Heart left ventricle (tissue), 16 donors: ENCODE data around the gene CDX1. TPM values are rescaled to one million over a fixed set of nuclear protein-coding genes. Genes with fewer than 3 reads are reported as not detected.

ENCODE experiments used
- ATAC-seq, 4 donors: fragments of 200-7000 bp; cut with Tn5 transposase; one replicate each; pipeline ENCODE4 v1.9.1; 2020 to 2022; ENCODE audit warnings: moderate library complexity in 4 of 4, mild to moderate bottlenecking in 3 of 4, moderate number of reproducible peaks in 1 of 4
- DNase-seq, 5 donors: peaks; one replicate each; pipeline ENCODE4 v3.0.0-alpha.2; 2020
- H3K27ac ChIP-seq, 12 donors: fragments of 200-600 bp; sonication (generic) in 4 of 12; one replicate each; pipeline versions ENCODE4 v1.5.0 to v1.8.0; 2016 to 2022; ENCODE audit warnings: mild to moderate bottlenecking in 2 of 12
- H3K27me3 ChIP-seq, 9 donors: fragments of 200-600 bp; sonication (generic) in 2 of 9; one replicate each; pipeline versions ENCODE4 v1.5.1 to v1.8.0; 2016 to 2022; ENCODE audit warnings: mild to moderate bottlenecking in 3 of 9
- H3K36me3 ChIP-seq, 9 donors: fragments of 200-600 bp; sonication (generic) in 2 of 9; one replicate each; pipeline versions ENCODE4 v1.5.0 to v1.8.0; 2018 to 2022; ENCODE audit warnings: mild to moderate bottlenecking in 2 of 9
- H3K4me1 ChIP-seq, 12 donors: fragments of 200-600 bp; sonication (generic) in 4 of 12; one replicate each; pipeline versions ENCODE4 v1.5.0 to v1.8.0; 2016 to 2022; ENCODE audit warnings: mild to moderate bottlenecking in 3 of 12
- H3K4me3 ChIP-seq, 12 donors: fragments of 200-600 bp; sonication (generic) in 4 of 12; one replicate each; pipeline versions ENCODE4 v1.5.0 to v1.8.0; 2017 to 2022; ENCODE audit warnings: mild to moderate bottlenecking in 9 of 12, moderate library complexity in 4 of 12
- H3K9me3 ChIP-seq, 12 donors: fragments of 200-600 bp; sonication (generic) in 4 of 12; one replicate each; pipeline versions ENCODE4 v1.5.0 to v1.8.0; 2016 to 2022; ENCODE audit warnings: mild to moderate bottlenecking in 1 of 12
- POLR2A ChIP-seq, 2 donors: fragments of 450-650 bp; IDR thresholded peaks; one replicate each; pipeline ENCODE4 v1.6.1; 2017; ENCODE audit warnings: antibody characterized with exemption in 2 of 2, mild to moderate bottlenecking in 2 of 2, moderate library complexity in 2 of 2
- WGBS, 4 donors: extraction: QIAGEN DNeasy Blood & Tissue Kit in 2 of 4; methylation state at CpG; one replicate each; pipeline versions ENCODE4 v1.1.5 to v1.1.7; 2013 to 2018; 5-methylcytosine and 5-hydroxymethylcytosine counted together
- intact Hi-C, 10 donors: fragments of 100-400 bp; cut with DNase I; formaldehyde crosslinking; loops; one replicate each; pipeline versions ENCODE4 v1.11.1 to v1.14.2; 2022
- polyA plus RNA-seq, 2 donors: library from polyadenylated mRNA; stranded (reverse); fragments of 200-250 nt; gene quantifications; one replicate each; pipeline ENCODE4 v1.2.3, GENCODE V29; 2013
- total RNA-seq, 9 donors: library from RNA; depleted of rRNA in 2 of 9; stranded (reverse); fragments of >200 nt in 2 of 9; fragmentation: NEBNext Ultra II Directional in 3 of 9; extraction: Animal tissue kit (Norgen Biotek cat#: 25700) in 3 of 9; gene quantifications; one replicate each; pipeline versions ENCODE4 v1.1.0 to v1.2.4, GENCODE V29; 2016 to 2023
- TF ChIP-seq, protein P1 (sequence below), 12 donors: fragments of 200-600 bp; sonication (generic) in 4 of 12; IDR thresholded peaks; one replicate each; pipeline versions ENCODE4 v1.5.0 to v1.8.0; 2018 to 2022; ENCODE audit warnings: antibody characterized with exemption in 12 of 12, mild to moderate bottlenecking in 5 of 12
- donor health status: ischemic (EF 13 %, LVEDD 7.1; RV severe dilation, severe dysfunction).
- donor health status: healthy with polysubstance abuse.
- donor health status: DM: no; HTN: yes; CAD: no.
- donor health status: DM: no; HTN: no; CAD: no.
- donor health status: ischemic (EF 25% LVEDD 6.9; RV normal size, moderate dysfunction).
- donor health status: ischemic (EF 25% LVEDD 5.7; RV mildly dilated, moderate dysfunction).
- donor health status: healthy.
- donor health status: DM: yes; HTN: yes; CAD: no.
- donor health status: ischemic (EF 35%, LVEDD 5.7; RV mildly dilated, moderate dysfunction).
- donor health status: nonischemic (EF 11% LVEDD 7.7; RV severe dilation, severe dysfunction).
- donor health status: DM: yes; HTN: yes; CAD: no.
- donor health status: PGD.
- donor health status: ischemic (EF 29% LVEDD 5.4; RV normal size, mild dysfunction).
- donor health status: nonischemic (EF 23%, LVEDD 6.1; RV moderate dilation, normal function).

CDX1 gene
- total and polyA plus RNA-seq, 11 donors, result 0.17 to 0.29 (median 0.29) TPM; not detected in 8

DNA sequence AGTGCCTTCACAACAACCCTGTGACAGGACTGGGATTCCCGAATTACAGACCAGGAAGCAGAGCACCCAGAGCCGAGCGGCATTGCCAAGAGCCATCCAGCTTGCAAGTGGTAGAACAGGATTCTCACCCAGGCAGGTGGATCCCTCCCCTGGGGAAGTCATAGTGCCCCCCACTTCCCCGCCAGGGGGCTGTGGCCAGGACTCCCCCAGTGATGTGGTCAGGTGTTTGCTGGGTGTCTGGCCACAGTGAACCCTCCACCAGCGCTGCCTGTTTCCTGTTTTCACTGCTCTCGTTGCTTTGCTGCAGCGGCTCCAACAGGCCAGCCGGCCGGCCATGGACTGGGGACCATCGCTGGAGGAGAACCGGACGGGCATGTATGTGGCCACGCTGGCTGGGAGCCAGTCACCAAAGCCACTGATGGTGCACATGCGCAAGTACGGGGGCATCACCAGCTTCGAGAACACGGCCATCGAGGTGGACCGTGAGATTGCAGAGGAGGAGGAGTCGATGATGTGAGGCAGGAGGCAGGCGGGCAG lies 42.6 kb downstream of the CDX1 start:
- H3K27ac ChIP-seq, result no peak overlapping the region
- peaks cover 0 to 22% (median 7%) of the 10 kb centered on the region in 12 donors for H3K4me1 ChIP-seq
- H3K36me3 ChIP-seq, result no peaks in the 10 kb centered on the region
- intact Hi-C loops, result no loop called here
- peaks cover 0 to 6% (median 0%) of the 10 kb centered on the region in 9 donors for H3K27me3 ChIP-seq
- no peak for TF ChIP-seq POLR2A (IDR thresholded peaks at IDR 0.05)
- TF ChIP-seq, protein P1, sequence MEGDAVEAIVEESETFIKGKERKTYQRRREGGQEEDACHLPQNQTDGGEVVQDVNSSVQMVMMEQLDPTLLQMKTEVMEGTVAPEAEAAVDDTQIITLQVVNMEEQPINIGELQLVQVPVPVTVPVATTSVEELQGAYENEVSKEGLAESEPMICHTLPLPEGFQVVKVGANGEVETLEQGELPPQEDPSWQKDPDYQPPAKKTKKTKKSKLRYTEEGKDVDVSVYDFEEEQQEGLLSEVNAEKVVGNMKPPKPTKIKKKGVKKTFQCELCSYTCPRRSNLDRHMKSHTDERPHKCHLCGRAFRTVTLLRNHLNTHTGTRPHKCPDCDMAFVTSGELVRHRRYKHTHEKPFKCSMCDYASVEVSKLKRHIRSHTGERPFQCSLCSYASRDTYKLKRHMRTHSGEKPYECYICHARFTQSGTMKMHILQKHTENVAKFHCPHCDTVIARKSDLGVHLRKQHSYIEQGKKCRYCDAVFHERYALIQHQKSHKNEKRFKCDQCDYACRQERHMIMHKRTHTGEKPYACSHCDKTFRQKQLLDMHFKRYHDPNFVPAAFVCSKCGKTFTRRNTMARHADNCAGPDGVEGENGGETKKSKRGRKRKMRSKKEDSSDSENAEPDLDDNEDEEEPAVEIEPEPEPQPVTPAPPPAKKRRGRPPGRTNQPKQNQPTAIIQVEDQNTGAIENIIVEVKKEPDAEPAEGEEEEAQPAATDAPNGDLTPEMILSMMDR (IDR thresholded peaks at IDR 0.05), result no peak
- 74 to 81% (median 76%) methylated on average over 17 to 21 of the region's 21 CpGs for WGBS, 4 donors
- ATAC-seq, result peak in 1 of 4 donors; percentile 51
- no peaks in the 10 kb centered on the region for H3K9me3 ChIP-seq
- DNase-seq, result no peak
- H3K4me3 ChIP-seq, result peak overlapping the region in 1 of 12 donors; percentile 12

DNA sequence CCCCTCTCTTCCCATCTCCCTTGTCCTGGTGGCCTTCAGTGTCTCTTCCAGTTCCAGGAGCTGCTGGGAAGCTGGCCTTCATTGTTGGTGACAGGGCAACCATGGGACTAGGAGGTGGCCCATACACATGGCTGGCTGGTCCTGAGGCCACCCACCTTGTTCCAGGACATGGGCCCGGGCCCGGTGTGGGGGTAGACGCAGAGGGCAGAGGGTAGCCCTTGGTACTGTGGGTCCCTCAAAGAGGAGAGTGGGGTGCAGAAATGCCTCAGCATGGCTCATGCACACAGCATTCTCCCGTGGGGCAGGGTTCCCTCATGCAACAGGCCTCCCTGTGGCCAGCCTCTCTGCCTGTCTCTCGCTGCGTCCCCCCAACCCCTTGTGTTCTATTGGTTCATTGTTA lies 44.1 kb downstream of the CDX1 start:
- Histone ChIP-seq H3K27me3 (peaks cover 0 to 6% (median 0%) of the 10 kb centered on the region in 9 donors), H3K36me3 (no peaks in the 10 kb centered on the region), H3K27ac (no peak overlapping the region), H3K9me3 (no peaks in the 10 kb centered on the region), H3K4me3 (no peak overlapping the region), H3K4me1 (peaks cover 0 to 28% (median 11%) of the 10 kb centered on the region in 12 donors)
- DNase-seq, result no peak
- whole genome bisulfite sequencing, 4 donors, result 70 to 88% (median 81%) methylated on average over 4 to 6 of the region's 6 CpGs
- TF ChIP-seq POLR2A (IDR thresholded peaks at IDR 0.05), result no peak
- TF ChIP-seq, protein P1 (IDR thresholded peaks at IDR 0.05), result no peak
- intact Hi-C loops, result loop anchor here in 5 of 10 donors (10.0 kb wide), 4 partner anchors 186 to 576 kb away; no protein-coding TSS in a partner anchor
- no peak for ATAC-seq

DNA sequence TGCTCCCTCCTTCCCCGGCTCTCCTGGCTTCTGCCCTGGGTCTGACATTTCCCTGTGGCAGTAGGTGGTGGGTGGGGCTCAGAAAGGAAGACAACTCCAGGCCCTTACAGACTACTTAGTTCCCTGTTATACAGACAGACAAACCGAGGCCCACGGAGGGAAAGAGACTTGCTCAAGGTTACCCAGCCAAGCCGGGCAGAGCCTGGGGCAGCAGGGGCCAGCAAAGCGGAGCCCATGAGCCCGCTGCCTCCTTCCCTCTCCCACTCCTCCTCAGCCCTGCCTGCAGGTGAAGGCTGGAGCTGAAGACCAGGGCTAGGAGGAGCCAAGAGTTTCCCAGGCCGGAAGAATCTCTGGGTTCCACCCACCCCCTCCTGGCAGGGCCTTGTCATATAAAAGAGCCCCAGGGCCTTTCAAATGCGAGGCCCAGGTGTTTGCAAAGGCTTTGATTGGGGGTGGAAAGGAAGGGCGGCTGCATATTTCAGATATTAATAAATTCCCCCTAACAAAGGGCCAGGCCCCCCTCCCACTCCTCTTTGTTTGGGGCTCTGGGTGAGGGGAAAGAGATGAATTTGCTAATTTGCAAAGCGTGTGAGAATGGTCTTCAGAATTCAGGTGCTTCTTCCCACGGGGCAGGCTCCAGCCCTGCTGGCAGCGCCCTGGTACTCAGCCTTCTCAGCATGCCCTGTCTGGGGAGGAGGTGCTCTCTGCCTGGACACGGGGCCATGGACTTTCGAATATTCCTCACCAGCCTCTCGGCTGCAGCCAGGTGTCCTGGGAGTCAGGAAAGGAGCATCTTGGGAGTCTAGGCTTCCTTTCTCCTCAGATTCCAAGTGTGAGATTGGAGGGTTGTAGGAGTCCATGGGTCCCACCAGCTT lies 44.8 kb downstream of the CDX1 start:
- Histone ChIP-seq H3K4me1 (peaks cover 0 to 35% (median 14%) of the 10 kb centered on the region in 12 donors), H3K27me3 (peaks cover 0 to 6% (median 0%) of the 10 kb centered on the region in 9 donors), H3K27ac (peak overlapping the region in 1 of 12 donors; percentile 19), H3K9me3 (no peaks in the 10 kb centered on the region), H3K36me3 (no peaks in the 10 kb centered on the region), H3K4me3 (no peak overlapping the region)
- DNase-seq (no peak), ATAC-seq (no peak)
- intact Hi-C loops, result loop anchor here in 5 of 10 donors (10.0 kb wide), 4 partner anchors 187 to 577 kb away; no protein-coding TSS in a partner anchor
- no peak for TF ChIP-seq POLR2A (IDR thresholded peaks at IDR 0.05)
- TF ChIP-seq, protein P1 (IDR thresholded peaks at IDR 0.05), result no peak
- 80 to 85% (median 81%) methylated on average over 15 of the region's 15 CpGs for WGBS, 4 donors

DNA sequence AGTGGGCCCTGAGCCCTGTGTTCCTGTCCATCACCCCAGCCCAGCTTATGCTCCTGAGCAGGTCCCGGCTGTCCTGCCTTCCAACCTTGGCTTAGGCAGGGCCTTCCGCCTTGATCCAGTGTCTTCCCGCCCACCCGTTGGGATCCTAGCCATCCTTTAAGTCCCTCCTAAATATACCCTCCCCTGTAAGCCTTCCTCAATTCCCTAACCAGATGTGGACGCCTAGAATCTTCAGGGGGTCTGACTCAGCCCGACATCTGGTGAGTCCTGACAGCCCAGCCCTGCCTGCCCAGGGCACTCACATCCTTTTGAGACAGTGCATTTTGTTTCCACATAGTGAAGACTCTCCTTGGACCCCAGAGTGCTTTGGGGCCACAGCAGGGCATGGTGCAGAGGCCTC lies 47.0 kb downstream of the CDX1 start:
- peaks cover 0 to under 1% (median 0%) of the 10 kb centered on the region in 9 donors for H3K27me3 ChIP-seq
- H3K4me3 ChIP-seq, result no peak overlapping the region
- H3K27ac ChIP-seq, result peak overlapping the region in 7 of 12 donors; percentile 30 to 67 (median 49)
- peaks cover 0 to 46% (median 20%) of the 10 kb centered on the region in 12 donors for H3K4me1 ChIP-seq
- intact Hi-C loops, result loop anchor here in 5 of 10 donors (10.0 kb wide), 4 partner anchors 189 to 579 kb away; no protein-coding TSS in a partner anchor
- H3K9me3 ChIP-seq, result no peaks in the 10 kb centered on the region
- 82 to 87% (median 84%) methylated on average over 6 of the region's 6 CpGs for WGBS, 4 donors
- ATAC-seq (peak in 2 of 4 donors; percentile 12 to 63), DNase-seq (peak in 3 of 5 donors; percentile 27 to 61 (median 40))
- no peaks in the 10 kb centered on the region for H3K36me3 ChIP-seq
- TF ChIP-seq POLR2A (IDR thresholded peaks at IDR 0.05), result no peak
- TF ChIP-seq, protein P1 (IDR thresholded peaks at IDR 0.05), result no peak
